ENCODE results near the gene INPP5A.

DNA sequence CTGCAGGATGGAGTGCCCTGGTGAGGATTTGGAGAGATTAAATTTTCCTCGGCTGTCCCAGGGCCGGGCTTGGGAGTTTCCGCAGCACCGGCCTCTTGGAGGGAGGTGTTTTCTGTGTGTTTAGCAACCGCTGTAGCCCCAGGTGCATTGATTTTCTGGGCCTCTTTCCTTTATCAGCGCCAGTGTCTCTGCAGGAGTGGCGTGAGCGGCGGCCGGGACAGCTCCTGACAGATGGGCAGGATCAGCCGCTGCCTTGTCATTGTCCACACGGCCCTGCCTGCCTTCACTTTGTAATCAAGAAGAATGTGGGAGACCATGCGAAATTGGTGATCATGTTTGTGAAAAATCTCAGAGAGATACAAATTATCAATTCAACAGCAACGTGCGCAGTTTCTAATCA lies 216.0 kb downstream of the INPP5A start:
- TF ChIP-seq CTCF (IDR thresholded peaks at IDR 0.05) (no peak), EZH2phosphoT487 (IDR thresholded peaks at IDR 0.05) (no peak), EZH2 (IDR thresholded peaks at IDR 0.05) (no peak)
